Activated B cell treated with CpG ODN at 0.5 μM for 24 hours (primary cell): Measurements from ENCODE around the gene CTNNA1. TPM values are rescaled to one million over a fixed set of nuclear protein-coding genes. Genes with fewer than 3 reads are reported as not detected.

Source experiments
- ATAC-seq: fragments of 200-7000 bp; cut with Tn5 transposase; one replicate; pipeline ENCODE4 v1.10.0; 2021; ENCODE audit warnings: low read depth, mild to moderate bottlenecking, moderate library complexity
- CTCF ChIA-PET: fragments of 350-600 bp; sonication (Branson Sonifier 250); formaldehyde crosslinking; loops from one replicate; lab custom pipeline; 2021; ENCODE audit warnings: antibody characterized with exemption; lab: Charles Lee
- POLR2A ChIA-PET: fragments of 350-600 bp; sonication (Branson Sonifier 250); formaldehyde crosslinking; loops from one replicate; lab custom pipeline; 2021; ENCODE audit warnings: antibody characterized with exemption; lab: Charles Lee
- DNase-seq: peaks from one replicate; pipeline ENCODE4 v3.0.0; 2022
- H3K27ac Mint-ChIP-seq: one replicate; pipeline ENCODE4 v1.8.0; 2020; ENCODE audit warnings: mixed read lengths
- H3K27me3 Mint-ChIP-seq: one replicate; pipeline ENCODE4 v1.8.0; 2021; ENCODE audit warnings: mixed read lengths
- H3K36me3 Mint-ChIP-seq: one replicate; pipeline ENCODE4 v1.8.0; 2021; ENCODE audit warnings: low read depth, mixed read lengths
- H3K4me1 Mint-ChIP-seq: one replicate; pipeline ENCODE4 v1.8.0; 2021; ENCODE audit warnings: mixed read lengths
- H3K4me3 Mint-ChIP-seq: one replicate; pipeline ENCODE4 v1.8.0; 2020; ENCODE audit warnings: mild to moderate bottlenecking, mixed read lengths
- H3K9me3 Mint-ChIP-seq: one replicate; pipeline ENCODE4 v1.8.0; 2020; ENCODE audit warnings: mixed read lengths
- intact Hi-C: fragments of 100-400 bp; cut with micrococcal nuclease; formaldehyde crosslinking; loops from one replicate; pipeline ENCODE4 v1.15.1; 2024
- total RNA-seq: library from RNA; stranded (reverse); gene quantifications from 2 replicates; pipeline ENCODE4 v1.2.3, GENCODE V29; 2022
- TF ChIP-seq, protein P1 (sequence below): fragments of 200-600 bp; IDR thresholded peaks from one replicate; pipeline ENCODE4 v1.8.0; 2022; ENCODE audit warnings: antibody characterized with exemption, mild to moderate bottlenecking

The CTNNA1 gene
- total RNA-seq, 1 donor from 2014 or later = 76.0 TPM

DNA sequence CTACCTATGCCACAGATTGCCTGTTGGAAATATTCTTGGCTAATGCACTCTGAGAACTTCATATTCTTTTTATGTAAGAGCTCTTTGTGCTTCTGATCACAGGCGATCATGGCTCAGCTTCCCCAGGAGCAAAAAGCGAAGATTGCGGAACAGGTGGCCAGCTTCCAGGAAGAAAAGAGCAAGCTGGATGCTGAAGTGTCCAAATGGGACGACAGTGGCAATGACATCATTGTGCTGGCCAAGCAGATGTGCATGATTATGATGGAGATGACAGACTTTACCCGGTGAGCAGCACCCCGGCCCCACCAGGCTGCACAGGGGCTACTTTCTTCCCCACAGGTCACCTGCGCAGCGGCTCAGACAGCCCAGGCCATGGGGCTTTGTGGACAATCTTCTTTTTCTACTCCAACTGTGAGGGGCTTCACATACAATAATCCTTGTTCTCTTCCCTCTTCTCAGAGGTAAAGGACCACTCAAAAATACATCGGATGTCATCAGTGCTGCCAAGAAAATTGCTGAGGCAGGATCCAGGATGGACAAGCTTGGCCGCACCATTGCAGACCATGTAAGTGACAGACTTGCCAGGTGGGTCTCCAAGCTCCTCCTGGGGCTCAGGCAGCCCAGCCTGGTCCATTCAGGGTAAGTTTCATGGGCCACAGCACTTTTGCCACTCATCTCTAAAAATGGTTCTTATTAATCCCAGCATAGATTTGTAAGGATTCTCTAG lies 177.3 kb downstream of the CTNNA1 start:
- ATAC-seq (no peak), DNase-seq (no peak)
- Mint-ChIP-seq H3K27me3 (no peaks in the 10 kb centered on the region), H3K4me1 (no peaks in the 10 kb centered on the region), H3K27ac (no peak overlapping the region), H3K9me3 (no peaks in the 10 kb centered on the region), H3K4me3 (no peak overlapping the region), H3K36me3 (peaks cover 85% of the 10 kb centered on the region)
- TF ChIP-seq, protein P1, sequence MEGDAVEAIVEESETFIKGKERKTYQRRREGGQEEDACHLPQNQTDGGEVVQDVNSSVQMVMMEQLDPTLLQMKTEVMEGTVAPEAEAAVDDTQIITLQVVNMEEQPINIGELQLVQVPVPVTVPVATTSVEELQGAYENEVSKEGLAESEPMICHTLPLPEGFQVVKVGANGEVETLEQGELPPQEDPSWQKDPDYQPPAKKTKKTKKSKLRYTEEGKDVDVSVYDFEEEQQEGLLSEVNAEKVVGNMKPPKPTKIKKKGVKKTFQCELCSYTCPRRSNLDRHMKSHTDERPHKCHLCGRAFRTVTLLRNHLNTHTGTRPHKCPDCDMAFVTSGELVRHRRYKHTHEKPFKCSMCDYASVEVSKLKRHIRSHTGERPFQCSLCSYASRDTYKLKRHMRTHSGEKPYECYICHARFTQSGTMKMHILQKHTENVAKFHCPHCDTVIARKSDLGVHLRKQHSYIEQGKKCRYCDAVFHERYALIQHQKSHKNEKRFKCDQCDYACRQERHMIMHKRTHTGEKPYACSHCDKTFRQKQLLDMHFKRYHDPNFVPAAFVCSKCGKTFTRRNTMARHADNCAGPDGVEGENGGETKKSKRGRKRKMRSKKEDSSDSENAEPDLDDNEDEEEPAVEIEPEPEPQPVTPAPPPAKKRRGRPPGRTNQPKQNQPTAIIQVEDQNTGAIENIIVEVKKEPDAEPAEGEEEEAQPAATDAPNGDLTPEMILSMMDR = no peak
- ChIA-PET POLR2A (no interaction called here), CTCF (no interaction called here)
- intact Hi-C loops = no loop called here

DNA sequence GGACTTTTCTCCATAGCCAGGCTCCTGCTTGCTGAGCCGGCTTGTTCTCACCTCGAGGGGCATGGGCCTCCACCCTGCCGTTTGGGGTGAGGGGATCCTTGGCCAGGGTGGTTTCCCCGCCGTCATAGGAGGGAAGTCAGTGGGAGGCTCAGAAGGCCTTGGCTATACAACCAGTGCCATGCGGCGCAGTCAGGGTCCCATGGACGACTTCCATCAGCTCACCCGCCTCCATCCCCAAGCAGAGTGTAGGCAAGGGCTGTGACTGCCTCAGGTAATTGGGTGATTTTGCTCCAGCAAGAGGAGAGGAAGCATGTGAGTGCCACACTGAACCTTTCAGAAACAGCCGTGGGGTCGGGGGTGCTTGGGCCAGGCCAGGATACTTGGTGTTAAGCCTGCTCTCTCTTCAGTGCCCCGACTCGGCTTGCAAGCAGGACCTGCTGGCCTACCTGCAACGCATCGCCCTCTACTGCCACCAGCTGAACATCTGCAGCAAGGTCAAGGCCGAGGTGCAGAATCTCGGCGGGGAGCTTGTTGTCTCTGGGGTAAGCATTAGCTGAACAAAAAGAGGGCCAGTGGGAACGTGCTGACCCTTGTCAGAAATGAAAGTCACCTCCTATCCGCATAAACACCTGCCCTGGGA lies 179.1 kb downstream of the CTNNA1 start:
- DNase-seq (no peak), ATAC-seq (no peak)
- Mint-ChIP-seq H3K9me3 (no peaks in the 10 kb centered on the region), H3K27ac (no peak overlapping the region), H3K27me3 (no peaks in the 10 kb centered on the region), H3K4me3 (no peak overlapping the region), H3K36me3 (peaks cover 80% of the 10 kb centered on the region), H3K4me1 (no peaks in the 10 kb centered on the region)
- intact Hi-C loops = no loop called here
- TF ChIP-seq, protein P1 = no peak
- ChIA-PET POLR2A (no interaction called here), CTCF (no interaction called here)

DNA sequence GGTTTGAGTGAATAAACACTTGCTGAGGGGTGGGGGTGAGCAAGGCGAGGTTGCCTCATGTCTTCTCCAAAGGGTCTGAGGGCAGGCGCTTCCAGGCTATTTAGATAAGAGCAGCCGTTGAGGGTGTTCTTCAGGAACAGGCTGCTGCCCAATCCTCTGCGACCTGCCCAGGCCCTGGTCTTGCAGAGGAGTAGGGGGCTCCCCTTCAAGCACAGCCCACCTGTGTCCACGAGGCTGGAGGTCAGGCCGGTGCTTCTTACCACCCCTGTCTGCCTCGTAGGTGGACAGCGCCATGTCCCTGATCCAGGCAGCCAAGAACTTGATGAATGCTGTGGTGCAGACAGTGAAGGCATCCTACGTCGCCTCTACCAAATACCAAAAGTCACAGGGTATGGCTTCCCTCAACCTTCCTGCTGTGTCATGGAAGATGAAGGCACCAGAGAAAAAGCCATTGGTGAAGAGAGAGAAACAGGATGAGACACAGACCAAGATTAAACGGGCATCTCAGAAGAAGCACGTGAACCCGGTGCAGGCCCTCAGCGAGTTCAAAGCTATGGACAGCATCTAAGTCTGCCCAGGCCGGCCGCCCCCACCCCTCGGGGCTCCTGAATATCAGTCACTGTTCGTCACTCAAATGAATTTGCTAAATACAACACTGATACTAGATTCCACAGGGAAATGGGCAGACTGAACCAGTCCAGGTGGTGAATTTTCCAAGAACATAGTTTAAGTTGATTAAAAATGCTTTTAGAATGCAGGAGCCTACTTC lies 180.5 kb downstream of the CTNNA1 start:
- ATAC-seq (no peak), DNase-seq (no peak)
- no peak overlapping the region for H3K27ac Mint-ChIP-seq
- H3K9me3 Mint-ChIP-seq = no peaks in the 10 kb centered on the region
- no peaks in the 10 kb centered on the region for H3K4me1 Mint-ChIP-seq
- H3K4me3 Mint-ChIP-seq = no peak overlapping the region
- peaks cover 70% of the 10 kb centered on the region for H3K36me3 Mint-ChIP-seq
- POLR2A ChIA-PET = no interaction called here
- intact Hi-C loops = no loop called here
- TF ChIP-seq, protein P1 = no peak
- CTCF ChIA-PET = no interaction called here
- H3K27me3 Mint-ChIP-seq = no peaks in the 10 kb centered on the region

DNA sequence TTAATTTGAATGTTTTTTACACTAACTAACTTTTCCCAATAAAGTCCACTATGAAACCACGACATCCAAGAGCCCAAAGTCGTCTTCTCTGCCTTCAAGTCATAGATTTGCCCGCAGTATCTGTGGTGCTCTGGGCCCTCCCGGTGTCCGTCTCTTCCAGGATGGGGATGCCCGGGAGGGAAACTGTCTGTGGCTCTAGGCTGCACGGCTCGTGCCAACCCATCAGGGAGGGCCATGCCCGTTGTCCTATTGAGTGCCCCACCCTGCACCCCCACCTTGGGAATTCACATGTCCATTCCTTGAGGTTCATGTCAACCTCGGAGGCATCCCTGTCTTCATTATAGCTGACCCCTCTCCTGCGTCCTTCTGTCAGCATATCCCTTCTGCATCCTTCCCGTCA lies 181.7 kb downstream of the CTNNA1 start:
- TF ChIP-seq, protein P1 = no peak
- no peaks in the 10 kb centered on the region for H3K4me1 Mint-ChIP-seq
- H3K27ac Mint-ChIP-seq = no peak overlapping the region
- POLR2A ChIA-PET = no interaction called here
- CTCF ChIA-PET = no interaction called here
- DNase-seq (no peak), ATAC-seq (no peak)
- H3K36me3 Mint-ChIP-seq = peaks cover 58% of the 10 kb centered on the region
- no peak overlapping the region for H3K4me3 Mint-ChIP-seq
- H3K27me3 Mint-ChIP-seq = no peaks in the 10 kb centered on the region
- intact Hi-C loops = no loop called here
- no peaks in the 10 kb centered on the region for H3K9me3 Mint-ChIP-seq

DNA sequence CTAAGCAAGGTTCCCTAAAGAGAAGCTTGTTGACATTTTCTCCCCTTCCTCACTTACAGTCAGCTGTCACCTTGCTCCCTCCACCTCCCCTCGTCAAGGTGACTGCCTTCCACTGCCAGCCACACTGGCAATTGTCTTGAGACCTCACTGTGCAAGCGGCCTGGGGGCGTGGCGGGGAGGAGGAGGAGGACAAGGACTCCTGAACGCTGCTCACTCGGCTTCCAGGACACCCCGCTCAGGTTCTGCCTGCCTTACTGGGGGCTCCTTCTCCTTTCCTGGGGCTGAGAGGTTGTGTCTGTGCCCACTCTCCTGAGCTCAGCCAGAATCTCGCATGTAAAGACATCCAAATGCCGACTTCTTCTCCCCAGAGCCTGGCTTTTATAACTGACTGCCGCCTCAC lies 182.2 kb downstream of the CTNNA1 start:
- POLR2A ChIA-PET = no interaction called here
- Mint-ChIP-seq H3K4me1 (no peaks in the 10 kb centered on the region), H3K4me3 (no peak overlapping the region), H3K36me3 (peaks cover 53% of the 10 kb centered on the region), H3K27me3 (no peaks in the 10 kb centered on the region), H3K27ac (no peak overlapping the region), H3K9me3 (no peaks in the 10 kb centered on the region)
- no peak for ATAC-seq
- intact Hi-C loops = no loop called here
- TF ChIP-seq, protein P1 = no peak
- DNase-seq = no peak
- CTCF ChIA-PET = no interaction called here
